OCI-M2 (cell line): ENCODE measurements around the gene DAB2.
"Not testable (repeated sequence)": the region's sequence is repeated elsewhere in the genome, so short reads cannot be mapped to it uniquely, and the experiment has no call there.

Source experiments
- DNase-seq: peaks from one replicate; lab custom pipeline; 2025; ENCODE audit not compliant: unreplicated experiment; lab: John Stamatoyannopoulos, UW

The DAB2 gene

DNA sequence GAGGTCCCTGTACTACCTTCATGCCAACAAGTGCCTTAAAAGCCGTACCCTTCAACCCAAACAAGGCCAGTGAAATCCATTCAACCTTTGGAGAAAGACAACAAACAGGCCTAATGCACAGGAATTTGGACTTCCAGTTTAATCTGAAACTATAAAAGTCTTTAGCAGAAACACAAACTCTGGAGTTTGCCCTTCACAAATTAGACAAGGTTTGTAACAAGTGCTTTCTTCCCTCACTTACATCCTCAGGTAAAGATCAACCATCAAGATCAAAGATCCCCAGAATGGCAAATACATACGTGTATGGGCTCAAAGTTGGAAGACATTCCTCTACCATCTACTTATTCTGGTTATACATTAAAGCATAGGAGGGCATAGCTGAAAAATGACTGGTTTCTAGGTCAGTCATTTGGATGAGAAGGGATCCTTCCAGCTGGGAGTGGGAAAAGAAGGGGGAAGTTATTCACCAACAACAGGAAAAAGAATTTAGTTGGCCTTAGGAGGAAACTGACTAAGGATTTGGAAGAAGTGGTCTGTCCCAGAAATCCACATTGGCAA is 2.0 kb downstream of the DAB2 start:
- no peak for DNase-seq

GRCh38 chr5:39422036-39422606 is 2.7 kb downstream of the DAB2 start:
- DNase-seq, result no peak

- no peak for DNase-seq
Observed at GRCh38 chr5:39420482-39421145, 4.2 kb downstream of the DAB2 start.

DNA sequence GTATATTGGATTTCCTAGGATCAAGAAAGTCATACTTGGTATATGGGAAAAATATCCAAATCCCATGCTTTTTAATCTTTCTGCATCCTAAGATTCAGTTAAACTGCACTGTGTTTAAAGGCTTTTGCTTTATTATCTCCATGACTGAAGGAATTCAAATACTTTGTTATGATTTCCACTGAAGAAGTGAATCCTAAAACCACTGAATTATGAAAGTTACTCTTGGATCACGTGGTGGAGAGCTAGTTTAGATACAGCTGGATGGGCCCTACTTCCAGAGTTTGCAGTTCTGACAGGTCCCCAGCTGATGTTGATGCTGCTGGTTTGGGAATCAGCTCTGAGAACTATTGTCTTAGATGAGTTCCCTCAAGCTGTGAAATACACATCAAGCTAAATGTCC is 5.0 kb downstream of the DAB2 start:
- DNase-seq, result no peak

- no peak for DNase-seq
Observed at GRCh38 chr5:39417979-39418378, 6.8 kb downstream of the DAB2 start.

GRCh38 chr5:39415201-39415600 is 9.6 kb downstream of the DAB2 start:
- DNase-seq, result no peak

DNA sequence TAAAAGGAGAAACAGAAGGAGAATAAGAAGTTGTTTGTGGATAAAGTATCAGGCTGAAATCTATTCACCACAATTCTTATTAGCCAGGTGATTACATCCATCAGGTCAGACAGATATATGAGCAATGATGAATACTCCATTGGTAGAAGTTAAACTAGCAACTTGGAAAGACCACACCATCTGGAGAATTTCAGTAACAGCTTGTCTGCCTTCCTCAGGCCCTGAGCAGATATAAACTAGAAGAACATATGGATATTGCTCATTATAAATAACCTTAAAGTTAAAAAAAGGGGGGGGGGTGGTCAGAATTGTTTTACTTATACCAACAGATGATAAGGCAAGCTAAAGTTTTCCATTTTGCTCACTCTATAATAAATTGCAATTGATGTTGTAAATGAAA is 10.4 kb downstream of the DAB2 start:
- no peak for DNase-seq

- no peak for DNase-seq
Observed at GRCh38 chr5:39413771-39414170, 11.0 kb downstream of the DAB2 start.

DNA sequence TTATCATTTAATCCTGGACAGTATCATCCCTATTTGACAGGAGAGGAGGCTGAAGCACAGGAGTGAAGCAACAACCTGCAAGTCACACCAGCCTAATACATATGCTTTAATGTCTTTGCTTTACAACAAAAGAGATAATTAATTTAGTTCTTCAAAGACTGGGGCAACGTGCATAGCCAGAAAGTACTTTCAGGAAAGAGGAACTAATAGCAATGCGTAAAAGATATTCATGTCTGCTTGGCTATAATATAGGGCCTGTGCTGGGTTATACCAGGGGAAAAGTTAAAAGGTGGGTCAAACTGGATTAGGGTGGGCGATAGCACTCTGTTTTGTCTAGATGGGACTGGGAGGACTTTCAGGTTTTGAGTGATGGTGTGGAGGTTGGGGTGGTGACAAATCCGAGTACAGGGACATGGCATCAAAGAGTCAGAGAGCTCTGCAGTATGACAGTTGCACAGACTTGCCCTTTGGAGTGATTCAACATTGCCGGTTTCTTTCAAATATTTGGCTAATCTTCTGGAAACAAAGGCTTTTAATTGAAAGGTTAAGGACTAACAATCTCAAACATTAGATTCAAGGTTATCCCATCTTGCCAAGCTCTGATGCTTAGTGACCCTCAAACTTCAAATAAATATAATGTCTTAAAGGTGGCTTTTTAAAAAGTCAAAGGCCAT is 11.9 kb downstream of the DAB2 start:
- no peak for DNase-seq

GRCh38 chr5:39411985-39412384 is 12.8 kb downstream of the DAB2 start:
- DNase-seq, result no peak

DNA sequence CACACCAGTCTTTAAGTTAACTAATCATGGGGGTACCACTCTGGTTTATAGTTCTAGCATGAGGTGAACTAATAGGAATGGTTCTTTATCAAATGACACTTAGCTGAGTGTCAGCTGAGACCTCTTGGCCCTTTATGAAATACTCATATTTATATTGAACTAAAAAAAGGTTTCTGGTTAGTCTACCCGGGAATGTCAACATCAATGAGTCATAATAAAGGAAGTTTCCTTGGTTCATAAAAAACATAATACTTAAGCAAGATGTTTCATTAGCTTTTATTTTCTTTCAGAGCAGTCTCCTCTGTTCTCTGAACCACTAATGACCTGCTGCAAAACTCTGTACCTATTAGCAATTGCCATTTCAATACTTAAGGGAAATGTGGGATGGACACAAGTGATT is 13.7 kb downstream of the DAB2 start:
- DNase-seq, result no peak

GRCh38 chr5:39409033-39409432 is 15.7 kb downstream of the DAB2 start:
- no peak for DNase-seq

DNA sequence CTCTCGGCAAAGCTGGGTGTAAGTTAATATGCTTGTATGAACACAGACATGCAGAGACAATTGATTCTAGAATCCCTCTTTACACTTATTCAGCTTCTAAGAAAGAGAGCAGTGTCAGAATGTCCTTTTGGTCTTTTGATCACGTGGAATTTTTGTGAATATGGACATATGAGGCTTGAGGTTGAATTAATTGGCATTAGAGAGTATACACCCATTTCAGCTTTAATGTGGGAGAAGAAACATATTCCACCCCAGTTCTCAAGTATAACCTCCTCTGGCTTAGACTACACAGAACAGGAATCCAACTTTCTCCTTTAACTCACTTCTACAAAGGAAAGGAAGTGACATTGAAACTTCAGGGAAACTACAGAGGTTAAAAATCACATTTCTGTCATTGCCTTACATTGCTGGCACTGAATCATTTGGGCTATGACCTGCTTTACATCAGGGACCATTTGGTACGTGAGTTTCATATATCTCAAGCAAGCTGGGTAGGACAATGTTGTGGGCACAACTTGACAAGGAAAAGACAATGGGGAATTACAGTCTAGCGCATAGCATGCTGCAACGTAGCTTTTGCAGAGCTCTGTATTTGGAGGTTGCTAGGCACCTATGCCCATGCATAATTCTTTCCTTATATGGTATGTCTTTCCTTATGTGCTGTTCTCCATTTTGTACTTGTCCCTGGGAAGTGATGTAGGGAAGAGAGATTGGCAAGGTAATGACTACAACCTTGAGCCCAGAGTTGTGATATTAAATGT is 19.5 kb downstream of the DAB2 start:
- DNase-seq, result no peak

DNA sequence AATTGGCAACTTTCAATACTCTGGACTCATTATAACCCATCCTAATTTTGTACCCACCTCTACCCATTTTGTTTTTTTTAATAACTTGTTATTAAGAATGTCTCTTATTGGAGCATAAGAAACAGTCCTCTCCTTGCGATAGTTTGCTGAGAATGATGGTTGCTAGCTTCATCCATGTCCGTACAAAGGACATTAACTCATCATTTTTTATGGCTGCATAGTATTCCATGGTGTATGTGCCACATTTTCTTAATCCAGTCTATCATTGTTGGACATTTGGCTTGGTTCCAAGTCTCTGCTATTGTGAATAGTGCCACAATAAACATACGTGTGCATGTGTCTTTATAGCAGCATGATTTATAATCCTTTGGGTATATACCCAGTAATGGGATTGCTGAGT is 21.0 kb downstream of the DAB2 start:
- DNase-seq, result not testable (repeated sequence)

DNA sequence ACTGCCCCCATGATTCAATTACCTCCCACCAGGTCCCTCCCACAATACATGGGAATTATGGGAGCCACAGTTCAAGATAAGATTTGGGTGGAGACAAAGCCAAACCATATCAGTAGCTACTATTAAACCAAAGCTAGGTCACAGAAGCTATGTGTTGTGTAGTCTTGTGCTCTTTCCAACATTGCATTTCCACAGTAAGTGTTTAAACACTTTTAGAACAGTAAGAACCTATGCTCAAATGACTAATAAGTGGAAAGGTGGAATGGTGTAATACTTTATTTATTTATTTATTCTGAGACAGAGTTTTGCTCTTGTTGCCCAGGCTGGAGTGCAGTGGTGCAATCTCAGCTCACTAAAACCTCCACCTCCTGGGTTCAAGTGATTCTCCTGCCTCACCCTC is 22.6 kb downstream of the DAB2 start:
- not testable (repeated sequence) for DNase-seq

DNA sequence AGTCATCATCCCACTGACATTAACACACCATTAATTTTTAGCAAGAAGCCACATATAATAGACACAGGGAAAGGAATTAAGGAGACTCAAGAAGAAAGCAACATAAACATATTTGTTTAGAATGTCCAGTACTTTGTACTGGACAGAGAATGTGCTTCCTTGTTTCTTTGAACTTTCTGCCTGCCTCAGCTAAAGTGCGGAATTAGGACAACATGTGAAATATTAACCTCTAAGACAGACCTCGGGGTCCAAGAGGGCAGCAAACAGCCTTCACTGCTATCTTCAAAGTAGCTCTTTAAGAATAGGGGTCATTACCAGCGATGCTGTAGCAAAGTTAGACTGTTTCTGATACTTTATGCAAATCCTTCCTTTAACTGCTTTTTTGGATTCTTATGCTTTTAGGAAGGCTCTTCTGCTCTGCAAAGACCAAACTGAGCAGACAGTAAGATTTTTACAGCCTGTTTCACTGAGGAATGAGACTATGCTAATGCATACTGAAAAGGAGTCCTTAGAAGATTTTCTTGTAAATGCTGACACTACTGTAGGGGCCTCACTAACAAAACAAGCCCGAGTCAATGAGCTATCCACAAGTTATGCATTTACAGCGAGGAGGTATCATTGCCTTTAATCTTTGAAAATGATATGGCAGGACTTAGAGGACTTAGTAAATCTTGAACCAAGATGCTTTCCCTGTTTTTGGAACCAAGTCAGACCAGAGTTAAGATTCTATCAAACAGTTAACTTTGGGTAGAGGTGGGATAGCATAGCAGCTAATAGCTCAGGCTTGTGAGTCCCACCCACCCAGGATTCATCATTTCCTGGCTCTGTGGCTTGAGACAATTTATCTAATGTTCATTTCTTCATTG is 23.8 kb downstream of the DAB2 start:
- no peak for DNase-seq

GRCh38 chr5:39399135-39400036 is 25.4 kb downstream of the DAB2 start:
- DNase-seq, result no peak

- DNase-seq, result no peak
Observed at GRCh38 chr5:39396843-39397242, 27.9 kb downstream of the DAB2 start.

- no peak for DNase-seq
Observed at GRCh38 chr5:39395521-39395920, 29.3 kb downstream of the DAB2 start.

- DNase-seq, result no peak
Observed at GRCh38 chr5:39394946-39395345, 29.8 kb downstream of the DAB2 start.
